Measurements from ENCODE around the gene ARMC7. TPM values are rescaled to one million over a fixed set of nuclear protein-coding genes. Genes with fewer than 3 reads are reported as not detected.

Gene ARMC7
- total RNA-seq, 1 donor from 2014 or later: 12.8 TPM

DNA sequence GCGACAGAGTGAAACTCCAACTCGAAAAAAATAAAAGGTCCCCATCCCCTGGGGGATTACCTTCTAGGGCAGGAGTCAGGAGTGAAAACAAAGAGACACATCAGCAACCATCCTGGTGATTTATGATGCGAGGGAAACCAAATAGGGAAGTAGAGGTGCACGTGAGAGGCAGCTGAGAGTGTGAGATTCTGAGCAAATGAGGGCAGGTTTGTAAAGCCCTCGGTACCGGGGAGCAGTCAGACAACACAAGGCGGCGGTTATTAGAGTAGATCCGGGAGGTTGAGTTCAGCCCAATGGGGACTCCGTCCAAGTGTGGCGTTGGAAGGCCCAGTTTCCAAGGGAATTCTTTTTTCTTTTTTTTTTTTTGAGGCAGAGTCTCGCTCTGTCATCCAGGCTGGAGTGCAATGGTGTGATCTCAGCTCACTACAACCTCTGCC lies 7.4 kb upstream of the ARMC7 start:
- H3K27ac ChIP-seq: no peak overlapping the region
- no peak overlapping the region for H3K4me3 ChIP-seq
- intact Hi-C loops (cut with DNase I): loop anchor here (10.0 kb wide), 1 partner anchor 762 kb away; no protein-coding TSS in a partner anchor
- H3K27me3 ChIP-seq: no peaks in the 10 kb centered on the region
- H3K9me3 ChIP-seq: no peaks in the 10 kb centered on the region
- TF ChIP-seq POLR2AphosphoS5 (IDR thresholded peaks at IDR 0.05; ENCODE audit: insufficient read depth in 1 of 2, low read depth in 1 of 2) (no peak), POLR2A (IDR thresholded peaks at IDR 0.05) (no peak)
- TF ChIP-seq, protein P1, sequence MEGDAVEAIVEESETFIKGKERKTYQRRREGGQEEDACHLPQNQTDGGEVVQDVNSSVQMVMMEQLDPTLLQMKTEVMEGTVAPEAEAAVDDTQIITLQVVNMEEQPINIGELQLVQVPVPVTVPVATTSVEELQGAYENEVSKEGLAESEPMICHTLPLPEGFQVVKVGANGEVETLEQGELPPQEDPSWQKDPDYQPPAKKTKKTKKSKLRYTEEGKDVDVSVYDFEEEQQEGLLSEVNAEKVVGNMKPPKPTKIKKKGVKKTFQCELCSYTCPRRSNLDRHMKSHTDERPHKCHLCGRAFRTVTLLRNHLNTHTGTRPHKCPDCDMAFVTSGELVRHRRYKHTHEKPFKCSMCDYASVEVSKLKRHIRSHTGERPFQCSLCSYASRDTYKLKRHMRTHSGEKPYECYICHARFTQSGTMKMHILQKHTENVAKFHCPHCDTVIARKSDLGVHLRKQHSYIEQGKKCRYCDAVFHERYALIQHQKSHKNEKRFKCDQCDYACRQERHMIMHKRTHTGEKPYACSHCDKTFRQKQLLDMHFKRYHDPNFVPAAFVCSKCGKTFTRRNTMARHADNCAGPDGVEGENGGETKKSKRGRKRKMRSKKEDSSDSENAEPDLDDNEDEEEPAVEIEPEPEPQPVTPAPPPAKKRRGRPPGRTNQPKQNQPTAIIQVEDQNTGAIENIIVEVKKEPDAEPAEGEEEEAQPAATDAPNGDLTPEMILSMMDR (IDR thresholded peaks at IDR 0.05): no peak
- DNase-seq (ENCODE audit: extremely low spot score in 2 of 2): no peak
- H3K4me1 ChIP-seq: no peaks in the 10 kb centered on the region
- peaks cover 0 to 13% of the 10 kb centered on the region in 2 donors for H3K36me3 ChIP-seq

DNA sequence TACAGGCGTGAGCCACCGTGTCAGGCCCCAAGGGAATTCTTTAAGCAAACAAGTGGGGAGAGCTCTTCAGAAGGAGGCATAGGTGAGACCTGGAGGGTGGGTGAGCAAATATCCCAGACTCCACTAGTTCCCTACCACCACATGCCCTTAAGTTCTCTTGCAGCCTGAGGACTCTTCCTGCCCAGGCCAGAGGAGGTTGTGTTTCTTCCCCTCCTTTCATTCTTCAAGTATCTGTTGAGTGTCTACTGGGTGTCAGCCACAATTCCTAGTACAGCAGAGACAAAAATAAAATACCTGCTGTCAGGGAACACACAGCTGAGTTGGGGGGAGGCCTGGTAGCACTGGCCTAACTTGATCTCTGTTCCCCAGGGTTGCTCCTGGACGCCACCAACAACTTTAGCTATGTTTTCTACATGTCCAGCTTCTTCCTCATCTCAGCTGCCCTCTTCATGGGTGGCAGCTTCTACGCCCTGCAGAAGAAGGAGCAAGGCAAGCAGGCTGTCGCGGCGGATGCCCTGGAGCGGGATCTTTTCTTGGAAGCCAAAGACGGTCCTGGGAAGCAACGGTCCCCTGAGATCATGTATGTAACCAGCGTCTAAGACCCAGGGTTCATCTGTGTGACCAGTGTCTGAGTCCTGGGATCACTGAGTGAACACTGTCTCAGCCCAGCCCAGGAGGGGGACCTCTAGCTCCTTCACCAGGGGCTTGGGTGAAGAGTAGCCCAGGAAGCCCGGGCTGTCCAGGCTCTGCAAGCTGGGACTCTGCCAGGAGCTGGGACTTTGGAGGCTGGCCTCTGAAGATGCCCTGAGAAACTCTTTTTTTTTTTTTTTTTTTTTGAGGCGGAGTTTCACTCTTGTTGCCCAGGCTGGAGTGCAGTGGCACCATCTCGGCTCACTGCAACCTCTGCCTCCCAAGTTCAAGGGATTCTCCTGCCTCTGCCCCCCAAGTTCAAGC lies 5.9 kb upstream of the ARMC7 start:
- no peaks in the 10 kb centered on the region for H3K9me3 ChIP-seq
- peaks cover 3% of the 10 kb centered on the region for H3K4me1 ChIP-seq
- no peak for DNase-seq (ENCODE audit: extremely low spot score in 2 of 2)
- H3K27me3 ChIP-seq: no peaks in the 10 kb centered on the region
- intact Hi-C loops (cut with DNase I): loop anchor here (10.0 kb wide), 1 partner anchor 761 kb away; no protein-coding TSS in a partner anchor
- TF ChIP-seq POLR2AphosphoS5 (IDR thresholded peaks at IDR 0.05; ENCODE audit: insufficient read depth in 1 of 2, low read depth in 1 of 2) (no peak), POLR2A (IDR thresholded peaks at IDR 0.05) (no peak)
- TF ChIP-seq, protein P1 (IDR thresholded peaks at IDR 0.05): no peak
- no peak overlapping the region for H3K27ac ChIP-seq
- peaks cover 0 to 13% of the 10 kb centered on the region in 2 donors for H3K36me3 ChIP-seq
- H3K4me3 ChIP-seq: no peak overlapping the region

DNA sequence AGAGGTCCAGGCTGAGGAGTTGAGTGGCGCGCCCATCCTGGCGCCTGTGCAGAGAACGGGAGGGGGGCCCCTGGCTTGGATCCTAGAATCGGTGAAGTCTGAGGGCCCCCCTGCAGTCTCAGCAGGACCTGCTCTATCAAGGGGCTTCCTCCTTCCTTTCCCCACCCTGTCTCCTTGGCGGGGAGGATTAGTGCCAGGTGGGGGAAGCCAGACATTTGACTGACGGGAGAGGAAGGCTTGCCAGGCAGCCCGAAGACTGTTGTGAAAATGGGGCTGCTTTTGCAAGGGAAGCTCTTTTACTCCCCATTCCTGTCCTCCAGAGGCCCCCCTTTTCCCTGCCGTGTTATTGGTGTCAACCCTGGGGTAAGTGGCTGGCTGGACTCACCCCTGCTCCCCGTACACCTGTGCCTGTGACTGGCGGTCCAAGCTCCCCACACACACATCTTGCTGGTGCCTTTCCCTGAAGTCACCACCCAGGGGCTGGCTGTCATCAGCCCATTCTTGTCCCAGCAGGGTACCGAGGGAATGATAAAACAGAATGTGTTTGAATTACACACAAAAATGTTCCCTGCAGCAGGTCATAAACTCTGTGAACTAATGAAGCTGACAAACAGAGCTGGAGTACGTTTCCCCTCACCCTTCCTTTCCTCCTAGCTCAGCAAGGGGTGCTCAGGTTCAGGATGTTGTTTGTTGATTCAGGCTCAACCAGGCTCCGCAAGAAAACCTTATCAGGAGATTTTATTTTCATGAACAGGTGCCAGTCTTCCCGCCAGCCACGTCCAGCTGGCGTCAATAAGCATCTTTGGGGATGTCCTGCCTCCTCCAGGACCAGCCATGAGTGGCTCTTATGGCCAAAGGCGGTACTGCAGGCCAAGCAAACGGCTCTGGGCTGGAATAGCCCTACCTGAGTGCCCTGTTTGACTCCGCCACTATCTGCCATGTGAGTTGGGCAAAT lies 4.4 kb upstream of the ARMC7 start:
- H3K27ac ChIP-seq: no peak overlapping the region
- DNase-seq (ENCODE audit: extremely low spot score in 2 of 2): no peak

DNA sequence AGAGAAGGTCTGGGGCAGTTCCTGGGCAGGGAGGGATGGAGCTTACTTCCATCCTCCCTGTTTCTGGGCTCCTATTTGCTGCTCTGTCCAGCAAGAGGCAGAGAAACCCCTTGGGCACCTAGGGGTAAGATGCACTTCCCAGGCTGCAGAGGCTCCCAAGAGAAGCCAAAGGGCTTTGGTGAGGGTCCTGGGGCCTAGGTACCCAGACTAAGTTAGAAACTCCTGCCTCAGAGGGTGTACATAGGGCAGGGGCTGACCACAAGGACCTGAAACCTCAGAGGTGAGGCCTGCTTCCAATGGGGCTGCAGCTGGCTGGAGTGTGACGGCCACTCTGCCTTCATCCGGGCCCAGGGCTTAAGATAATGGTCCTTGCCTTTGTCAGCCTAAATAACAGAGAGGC lies 1.6 kb upstream of the ARMC7 start:
- H3K27ac ChIP-seq: no peak overlapping the region
- H3K4me1 ChIP-seq: peaks cover 24% of the 10 kb centered on the region
- DNase-seq (ENCODE audit: extremely low spot score in 2 of 2): no peak
- no peak for TF ChIP-seq POLR2AphosphoS5 (IDR thresholded peaks at IDR 0.05; ENCODE audit: insufficient read depth in 1 of 2, low read depth in 1 of 2)
- TF ChIP-seq POLR2A (IDR thresholded peaks at IDR 0.05): no peak
- TF ChIP-seq, protein P1 (IDR thresholded peaks at IDR 0.05): no peak
- intact Hi-C loops (cut with DNase I): loop anchor here (10.0 kb wide), 1 partner anchor 757 kb away; no protein-coding TSS in a partner anchor
- H3K4me3 ChIP-seq: no peak overlapping the region
- no peaks in the 10 kb centered on the region for H3K36me3 ChIP-seq
- no peaks in the 10 kb centered on the region for H3K27me3 ChIP-seq
- no peaks in the 10 kb centered on the region for H3K9me3 ChIP-seq

More for the DNA sequence above, 4.4 kb upstream of the ARMC7 start:
- Histone ChIP-seq H3K27me3 (no peaks in the 10 kb centered on the region), H3K4me1 (peaks cover 11% of the 10 kb centered on the region), H3K36me3 (peaks cover 0 to 3% of the 10 kb centered on the region in 2 donors), H3K4me3 (no peak overlapping the region), H3K9me3 (no peaks in the 10 kb centered on the region)
- intact Hi-C loops (cut with DNase I): loop anchor here (10.0 kb wide), 1 partner anchor 759 kb away; no protein-coding TSS in a partner anchor
- no peak for TF ChIP-seq POLR2A (IDR thresholded peaks at IDR 0.05)
- TF ChIP-seq, protein P1 (IDR thresholded peaks at IDR 0.05): peak in 1 of 3 experiments; percentile 48
- TF ChIP-seq POLR2AphosphoS5 (IDR thresholded peaks at IDR 0.05; ENCODE audit: insufficient read depth in 1 of 2, low read depth in 1 of 2): peak in 1 of 2 donors; percentile 37
